ENCODE data around the gene DUOX1. TPM values are rescaled to one million over a fixed set of nuclear protein-coding genes. Genes with fewer than 3 reads are reported as not detected.

The DUOX1 gene
- total RNA-seq, 4 donors from 2014 or later = 1.5 to 4.2 (median 3.9) TPM

DNA sequence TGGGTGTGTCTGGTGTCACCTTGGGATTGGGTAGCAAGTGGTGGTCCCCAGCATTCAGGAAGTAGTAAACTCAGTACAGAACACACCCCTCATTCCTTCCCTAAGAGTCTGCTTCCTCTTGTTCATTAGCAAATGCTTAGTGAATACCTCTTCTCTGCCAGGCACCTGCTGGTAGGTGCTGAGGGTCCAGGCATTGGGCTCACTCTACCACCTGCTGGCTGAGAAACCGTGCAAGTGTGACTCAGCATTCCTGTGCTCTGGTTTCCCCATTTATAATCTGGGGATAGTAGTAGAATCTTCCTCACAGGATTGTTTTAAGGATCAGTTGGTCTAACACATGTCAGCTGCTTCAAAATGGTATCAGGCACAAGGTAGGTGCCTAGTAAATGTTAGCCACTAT is 53.2 kb downstream of the DUOX1 start:
- Histone ChIP-seq H3K36me3 (peaks cover 0 to 3% (median 0%) of the 10 kb centered on the region in 3 donors), H3K9me3 (no peaks in the 10 kb centered on the region), H3K4me1 (peaks cover 0 to 46% (median 15%) of the 10 kb centered on the region in 4 donors), H3K27ac (no peak overlapping the region), H3K27me3 (no peaks in the 10 kb centered on the region), H3K4me3 (no peak overlapping the region)
- DNase-seq (ENCODE audit: low spot score in 2 of 2) = no peak
- TF ChIP-seq POLR2A (IDR thresholded peaks at IDR 0.05) = no peak
- TF ChIP-seq, protein P1, sequence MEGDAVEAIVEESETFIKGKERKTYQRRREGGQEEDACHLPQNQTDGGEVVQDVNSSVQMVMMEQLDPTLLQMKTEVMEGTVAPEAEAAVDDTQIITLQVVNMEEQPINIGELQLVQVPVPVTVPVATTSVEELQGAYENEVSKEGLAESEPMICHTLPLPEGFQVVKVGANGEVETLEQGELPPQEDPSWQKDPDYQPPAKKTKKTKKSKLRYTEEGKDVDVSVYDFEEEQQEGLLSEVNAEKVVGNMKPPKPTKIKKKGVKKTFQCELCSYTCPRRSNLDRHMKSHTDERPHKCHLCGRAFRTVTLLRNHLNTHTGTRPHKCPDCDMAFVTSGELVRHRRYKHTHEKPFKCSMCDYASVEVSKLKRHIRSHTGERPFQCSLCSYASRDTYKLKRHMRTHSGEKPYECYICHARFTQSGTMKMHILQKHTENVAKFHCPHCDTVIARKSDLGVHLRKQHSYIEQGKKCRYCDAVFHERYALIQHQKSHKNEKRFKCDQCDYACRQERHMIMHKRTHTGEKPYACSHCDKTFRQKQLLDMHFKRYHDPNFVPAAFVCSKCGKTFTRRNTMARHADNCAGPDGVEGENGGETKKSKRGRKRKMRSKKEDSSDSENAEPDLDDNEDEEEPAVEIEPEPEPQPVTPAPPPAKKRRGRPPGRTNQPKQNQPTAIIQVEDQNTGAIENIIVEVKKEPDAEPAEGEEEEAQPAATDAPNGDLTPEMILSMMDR (IDR thresholded peaks at IDR 0.05) = no peak
- no peak for TF ChIP-seq EP300 (IDR thresholded peaks at IDR 0.05)
- 40 to 44% methylated on average over 1 of the region's 1 CpG for WGBS, 2 donors

DNA sequence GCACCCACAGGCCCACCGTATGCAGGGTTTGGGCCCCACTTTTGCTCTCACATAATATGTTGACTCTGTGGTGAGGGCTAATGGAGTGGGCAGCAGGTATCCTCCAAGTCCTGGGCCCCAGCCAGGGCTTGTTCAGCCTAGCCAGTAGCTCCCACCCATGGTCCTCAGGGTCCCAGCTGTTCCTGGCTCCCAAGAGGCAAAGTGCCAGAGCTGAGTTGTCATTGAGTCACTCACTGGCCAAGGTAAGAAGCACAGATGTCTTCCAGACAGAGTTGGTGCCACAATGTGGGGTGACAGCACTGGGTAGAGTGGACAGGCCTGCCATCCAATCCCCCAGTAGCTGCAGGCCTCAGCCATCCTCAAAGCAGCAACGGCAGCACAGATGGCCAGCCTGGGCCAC is 53.7 kb downstream of the DUOX1 start:
- 88 to 96% methylated on average over 2 of the region's 2 CpGs for WGBS, 2 donors
- TF ChIP-seq, protein P1 (IDR thresholded peaks at IDR 0.05) = no peak
- TF ChIP-seq EP300 (IDR thresholded peaks at IDR 0.05) (no peak), POLR2A (IDR thresholded peaks at IDR 0.05) (no peak)
- Histone ChIP-seq H3K36me3 (no peaks in the 10 kb centered on the region), H3K9me3 (no peaks in the 10 kb centered on the region), H3K4me1 (peaks cover 0 to 51% (median 19%) of the 10 kb centered on the region in 4 donors), H3K27ac (no peak overlapping the region), H3K27me3 (no peaks in the 10 kb centered on the region), H3K4me3 (no peak overlapping the region)
- DNase-seq (ENCODE audit: low spot score in 2 of 2) = no peak

DNA sequence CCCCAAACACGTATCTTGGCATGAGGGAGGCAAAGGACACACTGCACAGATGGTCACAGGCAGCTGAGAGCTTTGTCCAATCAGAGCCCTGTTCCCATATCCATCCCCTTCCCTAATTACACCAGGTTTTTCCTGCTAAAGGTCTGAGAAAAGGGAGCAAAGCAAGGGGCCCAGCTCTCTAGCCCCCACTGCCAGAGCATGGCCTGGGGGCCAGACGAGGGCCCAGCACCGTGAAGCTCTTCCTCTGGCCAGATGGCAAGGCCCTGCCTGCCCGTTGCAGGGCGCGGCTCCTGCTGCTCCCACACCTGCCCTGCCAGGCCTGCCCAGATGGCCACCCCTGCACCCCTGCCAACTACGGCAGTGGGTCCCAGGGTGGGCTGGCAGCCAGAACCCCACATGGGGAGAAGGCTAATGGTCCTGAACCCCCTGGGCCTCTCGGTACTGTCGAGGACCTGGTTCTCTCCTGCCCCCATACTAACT is 54.8 kb downstream of the DUOX1 start:
- DNase-seq (ENCODE audit: low spot score in 2 of 2) = no peak
- Histone ChIP-seq H3K4me1 (peaks cover 0 to 52% (median 19%) of the 10 kb centered on the region in 4 donors), H3K36me3 (no peaks in the 10 kb centered on the region), H3K27me3 (no peaks in the 10 kb centered on the region), H3K4me3 (no peak overlapping the region), H3K9me3 (no peaks in the 10 kb centered on the region), H3K27ac (peak overlapping the region in 2 of 4 donors; percentile 46 to 94)
- WGBS, 2 donors = 60 to 78% methylated on average over 8 to 9 of the region's 9 CpGs
- TF ChIP-seq POLR2A (IDR thresholded peaks at IDR 0.05) (no peak), EP300 (IDR thresholded peaks at IDR 0.05) (no peak)
- TF ChIP-seq, protein P1 (IDR thresholded peaks at IDR 0.05) = no peak

DNA sequence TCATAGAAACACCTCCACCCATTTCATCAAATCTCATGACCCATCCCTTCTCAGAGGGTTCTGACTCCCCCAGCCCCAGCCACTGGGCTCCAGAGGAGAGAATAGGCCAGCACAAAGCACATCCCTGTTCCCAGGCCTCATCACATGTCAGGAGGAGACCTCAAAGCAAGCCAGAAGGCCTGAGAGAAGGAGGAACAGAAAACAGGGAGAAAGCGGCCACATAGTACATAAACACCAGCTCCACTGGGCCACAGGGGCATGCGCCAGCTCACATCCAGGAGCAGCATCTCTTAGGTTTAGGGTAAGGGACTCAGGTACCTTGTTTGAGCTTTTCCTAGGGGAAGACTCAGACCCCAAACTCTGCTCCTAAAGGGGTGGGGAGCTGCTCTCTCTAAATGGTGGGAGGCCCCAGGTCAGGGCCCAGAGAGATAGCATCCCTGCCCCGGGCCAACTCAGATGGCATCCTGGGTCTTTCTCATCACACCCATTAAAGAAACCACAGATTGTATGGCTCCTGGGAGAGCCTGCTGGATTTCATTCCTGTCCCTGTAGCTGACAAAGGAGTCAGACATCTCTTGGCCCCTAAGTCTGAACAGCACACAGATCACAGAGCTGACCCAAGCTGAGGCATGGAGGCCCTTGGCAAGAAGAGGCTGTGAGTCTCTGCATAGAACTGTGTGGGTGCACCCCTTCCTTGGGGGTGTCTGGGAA is 55.4 kb downstream of the DUOX1 start:
- Histone ChIP-seq H3K4me3 (no peak overlapping the region), H3K27ac (peak overlapping the region in 2 of 4 donors; percentile 94 to 96), H3K36me3 (no peaks in the 10 kb centered on the region), H3K4me1 (peaks cover 0 to 46% (median 17%) of the 10 kb centered on the region in 4 donors), H3K27me3 (no peaks in the 10 kb centered on the region), H3K9me3 (no peaks in the 10 kb centered on the region)
- TF ChIP-seq, protein P1 (IDR thresholded peaks at IDR 0.05) = no peak
- no peak for TF ChIP-seq POLR2A (IDR thresholded peaks at IDR 0.05)
- TF ChIP-seq EP300 (IDR thresholded peaks at IDR 0.05) = no peak
- 77 to 88% methylated on average over 3 of the region's 3 CpGs for WGBS, 2 donors
- DNase-seq (ENCODE audit: low spot score in 2 of 2) = no peak

Data from tibial nerve (tissue), 4 donors.